ENCODE measurements around the gene ZC3H8.
"Not testable (repeated sequence)": the region's sequence is repeated elsewhere in the genome, so short reads cannot be mapped to it uniquely, and the experiment has no call there.

Gene ZC3H8

DNA sequence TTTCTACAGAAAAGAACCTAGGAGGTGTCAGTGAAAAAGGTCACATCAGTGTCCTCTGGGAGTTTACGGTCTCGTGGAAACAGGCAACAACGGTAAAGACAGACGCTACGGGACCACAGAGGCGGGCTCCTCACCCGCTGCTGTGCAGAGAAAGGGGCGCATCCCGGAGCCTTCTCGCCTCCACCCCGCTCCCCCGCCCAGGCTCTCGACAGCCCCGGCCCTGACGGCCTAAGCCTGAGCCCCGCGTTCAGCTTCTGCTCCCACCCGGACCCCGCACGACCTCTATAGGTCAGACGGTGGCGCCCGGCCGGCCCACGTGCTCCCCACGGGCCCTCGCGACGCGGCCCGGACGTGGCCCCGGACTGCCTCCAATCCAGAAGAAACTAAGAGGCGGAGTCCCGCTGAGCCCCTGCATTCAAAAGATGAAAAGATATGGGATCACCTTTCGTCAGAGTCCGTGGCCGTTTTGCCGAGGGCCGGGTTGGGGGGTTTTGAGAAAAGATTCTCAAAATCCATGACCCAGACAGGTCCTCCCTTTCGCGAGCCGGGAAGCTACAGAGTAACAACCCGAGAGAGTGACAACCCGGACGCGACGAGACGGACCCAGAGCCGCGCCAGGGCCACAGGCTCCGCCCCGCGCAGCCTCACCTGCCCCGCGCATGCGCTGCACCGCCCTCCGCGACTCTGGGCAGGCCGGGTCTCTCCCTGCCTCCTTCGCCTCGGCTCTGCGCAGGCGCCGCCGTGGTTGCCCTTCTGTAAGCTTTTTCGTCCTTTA, at the start of gene ZC3H8:
Gene ZC3H8, minus strand, starts transcription at position 577 of the 775 bp plus-strand sequence. Its CDS starts 61 bp downstream, at position 516.
- H3K4me3 Mint-ChIP-seq = peak within 1 kb of the TSS; percentile 86
- H3K9me3 Mint-ChIP-seq = no peaks in the 10 kb centered on the region
- peak; percentile 97 for DNase-seq (ENCODE audit: low spot score)
- H3K4me1 Mint-ChIP-seq (ENCODE audit: low read depth) = peaks cover 20% of the 10 kb centered on the region
- peaks cover 7% of the 10 kb centered on the region for H3K36me3 Mint-ChIP-seq (ENCODE audit: low read depth)
- H3K27ac Mint-ChIP-seq = peak within 1 kb of the TSS; percentile 91
- no peaks in the 10 kb centered on the region for H3K27me3 Mint-ChIP-seq (ENCODE audit: low read depth)

DNA sequence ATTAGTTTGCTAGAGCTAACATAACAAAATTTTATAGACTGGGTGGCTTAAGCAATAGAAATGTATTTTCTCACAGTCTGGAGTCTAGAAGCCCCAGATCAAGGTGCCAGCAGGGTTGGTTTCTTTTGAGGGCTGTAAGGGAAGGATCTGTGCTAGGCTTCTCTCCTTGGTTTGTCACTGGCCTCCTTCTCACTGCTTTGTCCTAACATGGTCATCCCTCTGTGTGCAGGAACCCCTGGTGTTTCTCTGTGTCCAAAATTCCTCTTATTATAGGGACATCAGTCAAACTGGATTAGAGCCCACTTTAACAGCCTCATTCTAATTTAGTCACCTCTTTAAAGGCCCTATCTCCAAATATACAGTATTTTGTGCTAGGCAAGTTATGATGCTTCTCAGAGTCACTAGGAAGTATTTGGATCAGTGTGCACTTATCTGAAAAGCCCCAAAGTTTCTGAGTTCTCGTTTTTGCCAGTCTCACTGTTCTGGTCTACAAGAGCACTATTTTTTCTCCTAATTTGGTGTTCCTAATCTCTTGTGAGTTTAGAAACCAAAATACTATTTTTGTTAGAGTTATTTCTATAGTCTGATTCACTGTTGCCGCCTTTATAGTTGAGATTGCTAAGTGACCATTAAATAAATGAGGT, 49.6 kb upstream of the ZC3H8 start:
- Mint-ChIP-seq H3K4me3 (no peak overlapping the region), H3K4me1 (ENCODE audit: low read depth) (no peaks in the 10 kb centered on the region), H3K36me3 (ENCODE audit: low read depth) (peaks cover 36% of the 10 kb centered on the region), H3K27me3 (ENCODE audit: low read depth) (no peaks in the 10 kb centered on the region), H3K27ac (no peak overlapping the region), H3K9me3 (no peaks in the 10 kb centered on the region)
- no peak for DNase-seq (ENCODE audit: low spot score)

- H3K36me3 Mint-ChIP-seq (ENCODE audit: low read depth) = peaks cover 31% of the 10 kb centered on the region
- no peaks in the 10 kb centered on the region for H3K4me1 Mint-ChIP-seq (ENCODE audit: low read depth)
- no peak for DNase-seq (ENCODE audit: low spot score)
- no peak overlapping the region for H3K27ac Mint-ChIP-seq
- no peaks in the 10 kb centered on the region for H3K27me3 Mint-ChIP-seq (ENCODE audit: low read depth)
- no peak overlapping the region for H3K4me3 Mint-ChIP-seq
- no peaks in the 10 kb centered on the region for H3K9me3 Mint-ChIP-seq
Observed at GRCh38 chr2:112301973-112302372, 47.1 kb upstream of the ZC3H8 start.

- H3K27ac Mint-ChIP-seq = no peak overlapping the region
Observed at GRCh38 chr2:112301171-112301584, 46.3 kb upstream of the ZC3H8 start.

GRCh38 chr2:112296407-112296806, 41.6 kb upstream of the ZC3H8 start:
- DNase-seq (ENCODE audit: low spot score) = no peak
- no peaks in the 10 kb centered on the region for H3K27me3 Mint-ChIP-seq (ENCODE audit: low read depth)

More at GRCh38 chr2:112301171-112301584, 46.3 kb upstream of the ZC3H8 start:
- H3K36me3 Mint-ChIP-seq (ENCODE audit: low read depth) = peaks cover 31% of the 10 kb centered on the region
- H3K4me1 Mint-ChIP-seq (ENCODE audit: low read depth) = no peaks in the 10 kb centered on the region
- H3K9me3 Mint-ChIP-seq = no peaks in the 10 kb centered on the region
- H3K27me3 Mint-ChIP-seq (ENCODE audit: low read depth) = no peaks in the 10 kb centered on the region
- DNase-seq (ENCODE audit: low spot score) = no peak
- H3K4me3 Mint-ChIP-seq = no peak overlapping the region

GRCh38 chr2:112295407-112296078, 40.7 kb upstream of the ZC3H8 start:
- H3K27me3 Mint-ChIP-seq (ENCODE audit: low read depth) = no peaks in the 10 kb centered on the region
- no peak for DNase-seq (ENCODE audit: low spot score)
- H3K27ac Mint-ChIP-seq = no peak overlapping the region
- no peaks in the 10 kb centered on the region for H3K4me1 Mint-ChIP-seq (ENCODE audit: low read depth)
- H3K4me3 Mint-ChIP-seq = no peak overlapping the region
- H3K36me3 Mint-ChIP-seq (ENCODE audit: low read depth) = peaks cover 3% of the 10 kb centered on the region
- H3K9me3 Mint-ChIP-seq = no peaks in the 10 kb centered on the region

More at GRCh38 chr2:112296407-112296806, 41.6 kb upstream of the ZC3H8 start:
- Mint-ChIP-seq H3K27ac (no peak overlapping the region), H3K36me3 (ENCODE audit: low read depth) (peaks cover 9% of the 10 kb centered on the region), H3K4me3 (no peak overlapping the region), H3K4me1 (ENCODE audit: low read depth) (no peaks in the 10 kb centered on the region), H3K9me3 (no peaks in the 10 kb centered on the region)

DNA sequence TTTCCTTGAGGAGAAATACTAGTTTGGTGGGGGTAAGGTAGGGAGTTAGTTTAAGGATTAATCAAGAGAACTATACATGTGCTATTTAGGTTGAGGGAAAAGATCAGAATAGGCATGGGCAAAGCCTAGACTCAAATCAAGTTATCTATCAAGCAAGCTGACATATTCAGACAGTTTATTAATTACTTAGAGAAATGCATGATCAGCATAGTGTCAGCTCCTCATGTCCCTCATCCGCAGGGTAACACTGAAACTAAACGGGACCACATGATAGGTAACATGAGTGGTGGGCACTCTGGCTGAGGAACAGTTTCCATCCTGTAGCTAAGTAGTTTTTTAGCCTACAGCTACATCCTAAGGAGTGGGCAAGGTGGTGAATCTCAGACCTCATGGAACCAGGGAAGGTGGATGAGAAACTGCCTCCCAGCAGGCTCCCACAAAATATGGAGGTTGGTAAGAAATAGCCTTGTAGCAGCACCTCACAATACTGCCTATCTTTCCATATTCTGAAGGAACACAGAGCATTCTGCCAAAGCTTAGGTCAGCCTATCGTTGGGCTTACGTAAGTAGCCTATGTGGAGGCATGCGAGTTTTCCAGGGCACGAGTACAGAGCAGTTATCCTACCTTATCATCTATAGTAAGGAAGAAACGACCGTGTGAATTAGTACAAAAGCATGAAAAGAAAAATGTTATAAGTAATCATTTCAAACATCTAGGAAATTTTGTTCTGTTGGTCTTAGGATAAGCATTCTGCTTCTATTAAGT, 39.0 kb upstream of the ZC3H8 start:
- Mint-ChIP-seq H3K27ac (no peak overlapping the region), H3K4me3 (no peak overlapping the region), H3K27me3 (ENCODE audit: low read depth) (no peaks in the 10 kb centered on the region), H3K36me3 (ENCODE audit: low read depth) (no peaks in the 10 kb centered on the region), H3K4me1 (ENCODE audit: low read depth) (no peaks in the 10 kb centered on the region), H3K9me3 (no peaks in the 10 kb centered on the region)
- no peak for DNase-seq (ENCODE audit: low spot score)

DNA sequence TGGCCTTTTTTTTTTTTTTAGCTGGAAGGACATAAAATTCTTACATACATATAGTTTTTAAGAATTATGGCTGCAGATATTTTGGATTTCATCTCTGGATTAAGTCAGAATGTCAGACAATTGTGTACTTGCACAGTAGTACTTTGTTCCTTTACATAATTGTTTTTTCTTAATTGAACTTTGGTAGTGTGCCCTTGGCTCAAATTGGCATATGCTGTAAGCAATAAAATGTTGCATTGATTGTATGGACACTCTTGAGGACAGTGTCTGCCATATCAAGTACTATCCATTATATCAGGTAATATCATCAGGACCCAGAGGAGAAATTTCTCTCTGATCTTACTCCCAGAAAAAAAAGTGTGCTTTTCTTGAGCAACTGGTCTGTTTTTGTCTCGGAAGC, 35.8 kb upstream of the ZC3H8 start:
- no peaks in the 10 kb centered on the region for H3K4me1 Mint-ChIP-seq (ENCODE audit: low read depth)
- H3K27ac Mint-ChIP-seq = no peak overlapping the region
- no peaks in the 10 kb centered on the region for H3K36me3 Mint-ChIP-seq (ENCODE audit: low read depth)
- DNase-seq (ENCODE audit: low spot score) = no peak
- H3K9me3 Mint-ChIP-seq = no peaks in the 10 kb centered on the region
- H3K4me3 Mint-ChIP-seq = no peak overlapping the region
- no peaks in the 10 kb centered on the region for H3K27me3 Mint-ChIP-seq (ENCODE audit: low read depth)

DNA sequence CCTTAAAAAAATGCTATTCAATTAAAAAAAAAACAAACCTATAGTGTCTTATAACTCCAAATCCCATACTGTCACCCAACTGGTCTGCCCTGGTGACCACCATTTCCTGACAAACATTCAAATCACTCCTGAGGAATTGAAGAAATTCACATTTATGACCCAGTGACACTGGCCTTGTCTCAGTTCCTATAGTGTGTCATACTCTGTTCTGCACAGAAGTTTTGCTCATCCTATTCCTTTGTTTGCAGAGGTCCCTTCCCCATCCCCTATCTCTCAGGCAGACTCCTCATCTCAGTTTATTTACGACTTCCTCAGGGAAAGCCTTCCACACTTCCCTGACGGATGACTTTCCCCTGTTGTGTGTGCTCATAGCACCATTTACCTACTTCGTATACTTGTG, 35.2 kb upstream of the ZC3H8 start:
- no peak for DNase-seq (ENCODE audit: low spot score)
- no peak overlapping the region for H3K27ac Mint-ChIP-seq
- H3K9me3 Mint-ChIP-seq = no peaks in the 10 kb centered on the region
- H3K4me1 Mint-ChIP-seq (ENCODE audit: low read depth) = no peaks in the 10 kb centered on the region
- H3K27me3 Mint-ChIP-seq (ENCODE audit: low read depth) = no peaks in the 10 kb centered on the region
- no peaks in the 10 kb centered on the region for H3K36me3 Mint-ChIP-seq (ENCODE audit: low read depth)
- H3K4me3 Mint-ChIP-seq = no peak overlapping the region

GRCh38 chr2:112283535-112283934, 28.7 kb upstream of the ZC3H8 start:
- not testable (repeated sequence) for H3K4me1 Mint-ChIP-seq (ENCODE audit: low read depth); DNase-seq (ENCODE audit: low spot score); H3K9me3 Mint-ChIP-seq; H3K27ac Mint-ChIP-seq; H3K36me3 Mint-ChIP-seq (ENCODE audit: low read depth); H3K4me3 Mint-ChIP-seq; H3K27me3 Mint-ChIP-seq (ENCODE audit: low read depth)

- H3K27ac Mint-ChIP-seq = not testable (repeated sequence)
- peaks cover 10% of the 10 kb centered on the region for H3K4me1 Mint-ChIP-seq (ENCODE audit: low read depth)
Observed at GRCh38 chr2:112282066-112282465, 27.2 kb upstream of the ZC3H8 start.

DNA sequence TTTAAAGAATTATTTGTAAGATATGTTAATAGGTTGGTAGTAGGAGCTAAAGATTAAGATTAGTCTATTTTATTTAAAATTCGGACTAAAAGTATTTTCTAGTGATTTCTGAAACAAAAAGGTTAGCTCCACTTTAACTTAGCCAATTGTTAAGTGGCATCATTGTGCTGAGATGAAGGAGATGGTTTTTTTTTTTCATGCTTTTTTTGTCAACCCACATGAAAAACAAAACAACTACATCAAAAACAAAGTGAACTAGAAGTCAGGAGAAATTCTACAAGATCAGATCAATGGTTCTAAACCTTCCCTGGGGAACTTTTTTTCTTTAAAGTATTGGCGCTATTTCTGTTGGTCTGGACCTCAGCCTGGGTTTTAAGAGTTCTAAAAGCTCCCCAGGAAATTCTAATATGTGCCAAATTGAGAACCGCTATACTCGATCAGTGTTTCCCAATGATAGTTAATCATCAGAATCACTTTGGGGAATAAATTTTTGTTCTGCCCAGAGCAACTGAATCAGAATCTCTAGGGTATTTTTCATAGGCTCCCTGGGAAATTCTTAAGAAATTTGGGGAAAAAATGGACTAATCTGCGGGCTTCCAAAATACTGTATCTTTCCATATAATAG, 22.9 kb upstream of the ZC3H8 start:
- no peak for DNase-seq (ENCODE audit: low spot score)
- Mint-ChIP-seq H3K4me1 (ENCODE audit: low read depth) (peaks cover 15% of the 10 kb centered on the region), H3K27me3 (ENCODE audit: low read depth) (no peaks in the 10 kb centered on the region), H3K36me3 (ENCODE audit: low read depth) (peaks cover 3% of the 10 kb centered on the region), H3K9me3 (no peaks in the 10 kb centered on the region), H3K27ac (no peak overlapping the region), H3K4me3 (peak overlapping the region; percentile 45)

More at GRCh38 chr2:112282066-112282465, 27.2 kb upstream of the ZC3H8 start:
- H3K27me3 Mint-ChIP-seq (ENCODE audit: low read depth); H3K4me3 Mint-ChIP-seq; H3K36me3 Mint-ChIP-seq (ENCODE audit: low read depth); H3K9me3 Mint-ChIP-seq; DNase-seq (ENCODE audit: low spot score): not testable (repeated sequence)

- no peak overlapping the region for H3K27ac Mint-ChIP-seq
- no peaks in the 10 kb centered on the region for H3K9me3 Mint-ChIP-seq
- no peaks in the 10 kb centered on the region for H3K27me3 Mint-ChIP-seq (ENCODE audit: low read depth)
- DNase-seq (ENCODE audit: low spot score) = no peak
- peak overlapping the region; percentile 80 for H3K4me3 Mint-ChIP-seq
- peaks cover 3% of the 10 kb centered on the region for H3K36me3 Mint-ChIP-seq (ENCODE audit: low read depth)
- H3K4me1 Mint-ChIP-seq (ENCODE audit: low read depth) = peaks cover 15% of the 10 kb centered on the region
Observed at GRCh38 chr2:112276954-112277353, 22.1 kb upstream of the ZC3H8 start.

Measured in T-helper 2 cell treated with Interferon-gamma antibody and Interleukin-4, amounts not matched to agents 5 μg/mL and 100 μg/mL, for 36 hours (primary cell).